ENCODE measurements around the gene TMEM123.
A peak's percentile ranks its signal among the peaks of the same experiment; 100 is the strongest.

TMEM123 gene

GRCh38 chr11:102494216-102494615 is 41.7 kb upstream of the TMEM123 start:
- peak; percentile 89 for DNase-seq (ENCODE audit: low read depth)
- H3K4me3 ChIP-seq (replicated peaks; ENCODE audit: low read depth, low read length): no peak overlapping the region
- TF ChIP-seq CTCF (IDR thresholded peaks at IDR 0.05; ENCODE audit: low read length, missing control alignments): no peak

DNA sequence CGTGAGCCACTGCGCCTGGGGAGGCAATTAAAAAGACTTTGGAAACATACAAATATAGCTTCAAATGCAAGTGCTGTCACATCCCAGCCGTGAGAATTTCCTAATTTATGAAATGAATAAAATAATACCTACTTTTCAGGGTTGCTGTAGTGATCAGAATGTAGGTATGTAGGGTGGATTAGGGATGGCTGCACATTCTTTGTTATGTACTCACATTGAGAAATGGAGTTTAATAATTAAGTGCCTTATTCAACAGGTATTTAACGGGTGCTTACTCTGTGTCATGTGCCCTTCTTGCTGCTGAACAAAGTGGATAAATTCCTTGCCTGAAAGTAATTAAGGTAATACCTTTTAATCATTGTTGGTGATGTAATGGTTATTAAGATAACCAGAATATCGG is 41.0 kb upstream of the TMEM123 start:
- no peak for TF ChIP-seq CTCF (IDR thresholded peaks at IDR 0.05; ENCODE audit: low read length, missing control alignments)
- H3K4me3 ChIP-seq (replicated peaks; ENCODE audit: low read depth, low read length): no peak overlapping the region
- no peak for DNase-seq (ENCODE audit: low read depth)

DNA sequence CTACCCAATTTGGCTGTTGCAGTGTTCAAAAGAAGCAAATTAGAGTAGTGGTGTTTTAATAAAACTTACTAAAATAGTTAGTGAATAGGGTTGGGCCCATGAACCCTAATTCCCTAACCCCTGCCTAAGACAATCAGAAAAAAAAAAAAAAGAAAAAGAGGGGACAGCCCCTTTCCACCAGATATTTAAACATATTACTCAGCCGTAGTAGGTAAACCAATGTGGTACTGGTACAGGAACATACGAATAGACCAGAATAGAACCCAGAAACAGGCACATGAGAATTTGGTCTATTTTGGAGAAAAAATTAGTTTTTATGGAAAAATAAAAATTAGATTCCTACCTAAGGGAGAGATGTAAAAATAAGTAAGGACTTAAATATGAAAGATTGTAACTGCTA is 39.4 kb upstream of the TMEM123 start:
- no peak for TF ChIP-seq CTCF (IDR thresholded peaks at IDR 0.05; ENCODE audit: low read length, missing control alignments)
- no peak for DNase-seq (ENCODE audit: low read depth)
- H3K4me3 ChIP-seq (replicated peaks; ENCODE audit: low read depth, low read length): no peak overlapping the region

DNA sequence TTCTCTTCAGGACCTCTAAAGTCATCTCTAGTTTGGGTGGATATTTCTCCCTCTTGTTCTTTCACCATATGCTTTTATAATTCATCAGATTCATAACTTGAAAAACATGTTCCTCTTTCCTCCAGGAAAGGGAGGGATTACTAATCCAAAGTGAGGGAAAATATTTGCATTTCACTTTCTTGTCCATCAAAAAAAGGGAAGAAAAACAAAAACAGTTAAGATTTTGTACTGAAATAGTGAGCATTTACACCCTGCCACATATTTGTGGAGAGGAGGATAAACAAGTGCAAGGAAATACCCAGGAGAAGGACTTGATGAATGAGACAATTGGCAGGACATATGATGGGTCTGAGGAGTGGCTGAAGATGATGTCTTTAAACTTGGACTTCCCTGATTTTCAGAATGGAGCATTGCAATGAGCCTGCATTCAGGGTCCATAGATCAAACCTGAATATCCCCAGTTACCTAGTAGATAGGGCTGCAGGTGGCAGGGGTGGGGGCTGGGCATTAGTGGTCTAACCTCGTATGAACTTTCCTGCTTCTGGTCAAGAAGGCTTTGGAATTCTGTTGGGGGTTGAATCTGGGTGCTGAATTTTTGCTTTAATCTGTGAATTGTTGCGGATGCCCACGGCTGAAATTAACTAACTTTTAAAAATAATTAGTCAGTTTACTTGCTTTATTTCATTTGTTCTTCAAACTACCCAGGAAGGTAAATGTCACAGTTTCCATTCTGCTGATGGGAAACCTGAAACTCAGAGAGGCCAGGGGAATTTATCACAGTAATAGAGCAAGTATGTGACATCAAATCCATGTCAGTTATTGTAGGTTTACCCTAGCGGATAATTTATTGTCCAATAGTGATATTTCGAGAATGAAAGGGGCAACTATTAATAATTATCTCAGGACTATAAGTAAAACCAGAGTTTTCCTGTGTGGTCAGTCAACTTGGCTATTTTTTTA is 36.9 kb upstream of the TMEM123 start:
- no peak for TF ChIP-seq CTCF (IDR thresholded peaks at IDR 0.05; ENCODE audit: low read length, missing control alignments)
- DNase-seq (ENCODE audit: low read depth): no peak
- H3K4me3 ChIP-seq (replicated peaks; ENCODE audit: low read depth, low read length): no peak overlapping the region

DNA sequence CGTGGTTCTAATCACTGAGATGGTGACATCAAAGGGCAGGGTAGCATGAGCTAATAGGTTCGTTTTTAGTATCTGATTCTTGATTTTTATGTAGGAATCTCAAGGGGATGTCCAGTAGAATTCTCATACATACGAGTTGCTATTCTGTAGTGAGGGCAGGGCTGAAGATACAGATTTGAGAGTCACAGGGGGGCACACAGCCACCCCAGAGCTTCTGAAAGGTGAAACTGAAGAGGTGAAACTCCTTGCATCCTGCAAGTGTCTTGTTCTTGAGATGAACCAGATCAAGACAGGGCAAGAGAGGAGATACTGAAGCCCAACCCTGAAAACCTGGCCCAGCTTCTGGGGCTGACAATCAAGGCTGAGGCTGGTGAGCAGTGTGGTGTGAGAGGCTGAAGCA is 35.6 kb upstream of the TMEM123 start:
- no peak overlapping the region for H3K4me3 ChIP-seq (replicated peaks; ENCODE audit: low read depth, low read length)
- no peak for DNase-seq (ENCODE audit: low read depth)
- no peak for TF ChIP-seq CTCF (IDR thresholded peaks at IDR 0.05; ENCODE audit: low read length, missing control alignments)

GRCh38 chr11:102487214-102487613 is 34.6 kb upstream of the TMEM123 start:
- no peak overlapping the region for H3K4me3 ChIP-seq (replicated peaks; ENCODE audit: low read depth, low read length)
- TF ChIP-seq CTCF (IDR thresholded peaks at IDR 0.05; ENCODE audit: low read length, missing control alignments): no peak
- DNase-seq (ENCODE audit: low read depth): no peak

GRCh38 chr11:102486584-102486983 is 34.0 kb upstream of the TMEM123 start:
- no peak for DNase-seq (ENCODE audit: low read depth)
- no peak for TF ChIP-seq CTCF (IDR thresholded peaks at IDR 0.05; ENCODE audit: low read length, missing control alignments)

More at GRCh38 chr11:102486584-102486983, 34.0 kb upstream of the TMEM123 start:
- no peak overlapping the region for H3K4me3 ChIP-seq (replicated peaks; ENCODE audit: low read depth, low read length)

Measured in fibroblast of pulmonary artery (primary cell).